Activated CD8-positive, alpha-beta memory T cell treated with anti-CD3 and anti-CD28 coated beads for 4 hours (primary cell): ENCODE data around the gene ARHGAP33.

ENCODE experiments used
- DNase-seq, 2 donors: peaks; one replicate each; pipeline ENCODE4 v3.0.0-alpha.2; 2020; ENCODE audit warnings: low read depth in 2 of 2

The ARHGAP33 gene

DNA sequence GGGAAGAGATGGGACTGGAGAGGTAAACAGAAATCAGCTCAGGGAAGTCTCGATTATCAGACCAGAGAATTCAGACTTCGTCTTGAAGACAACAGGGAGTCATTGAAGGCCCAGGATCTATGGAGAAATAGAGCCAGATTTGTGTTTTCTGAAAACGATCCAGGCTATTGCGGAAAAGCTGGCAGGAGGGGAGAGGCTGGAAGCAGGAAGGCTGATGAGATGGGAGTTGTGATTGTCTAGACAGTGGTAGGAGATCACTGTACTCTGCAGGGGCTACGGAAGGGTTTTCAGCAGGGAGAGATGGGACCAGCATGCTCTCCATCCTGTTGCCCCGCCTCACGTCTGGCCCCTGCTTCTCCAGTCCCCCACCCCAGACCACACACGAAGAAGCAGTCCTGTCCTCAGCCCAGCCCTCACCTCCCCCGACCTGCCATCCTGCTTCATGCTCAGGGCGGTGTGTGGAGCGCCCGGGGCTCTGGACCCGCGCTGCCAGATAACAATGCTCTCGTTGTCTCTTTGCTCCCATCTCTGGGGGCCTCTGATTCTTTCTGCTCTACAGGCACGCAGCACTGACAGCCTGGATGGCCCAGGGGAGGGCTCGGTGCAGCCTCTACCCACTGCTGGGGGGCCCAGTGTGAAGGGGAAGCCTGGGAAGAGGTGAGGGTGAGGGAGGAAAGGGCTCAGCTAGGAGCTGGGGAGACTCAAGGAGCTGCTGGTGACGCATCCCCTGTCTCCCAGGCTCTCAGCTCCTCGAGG is 1.9 kb downstream of the ARHGAP33 start:
- no peak for DNase-seq

GRCh38 chr19:35777961-35778360 is 2.6 kb downstream of the ARHGAP33 start:
- DNase-seq, result no peak

- DNase-seq, result no peak
These were observed 3.7 kb downstream of the ARHGAP33 start for GRCh38 chr19:35779033-35779432.

DNA sequence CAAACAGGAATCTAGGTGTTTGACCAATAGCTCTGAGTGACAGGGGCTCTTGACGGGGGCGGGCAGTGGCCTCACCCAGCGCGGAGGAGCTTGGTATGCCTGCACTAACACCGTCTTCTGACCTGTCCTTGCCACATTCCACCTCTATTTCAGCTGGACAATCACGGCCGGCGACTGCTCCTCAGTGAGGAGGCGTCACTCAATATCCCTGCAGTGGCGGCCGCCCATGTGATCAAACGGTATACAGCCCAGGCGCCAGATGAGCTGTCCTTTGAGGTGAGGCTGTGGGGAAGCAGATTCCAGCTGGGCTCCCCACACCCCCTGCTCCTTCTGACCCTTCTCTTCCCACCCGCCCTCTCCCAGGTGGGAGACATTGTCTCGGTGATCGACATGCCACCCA is 4.7 kb downstream of the ARHGAP33 start:
- no peak for DNase-seq

GRCh38 chr19:35780717-35781116 is 5.4 kb downstream of the ARHGAP33 start:
- no peak for DNase-seq

DNA sequence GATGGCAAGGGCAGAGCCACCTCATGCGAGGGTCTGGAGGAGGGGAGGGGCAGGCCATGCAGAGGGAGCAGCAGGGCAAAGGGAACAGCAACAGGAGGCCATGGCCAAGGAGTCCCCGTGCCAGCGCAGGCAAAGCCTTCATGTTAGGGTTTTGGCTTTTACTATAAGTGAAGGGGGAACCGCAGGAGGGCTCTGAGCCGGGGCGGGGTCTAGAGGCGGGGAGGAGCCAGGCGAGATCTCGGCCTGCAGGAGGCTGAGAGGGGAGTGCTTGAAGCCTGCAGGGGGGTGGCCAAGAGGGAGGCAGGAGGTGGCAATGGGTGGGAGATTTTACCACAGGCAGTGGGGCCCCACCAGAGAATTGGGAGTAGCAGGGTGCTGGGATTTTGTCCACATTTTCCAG is 6.3 kb downstream of the ARHGAP33 start:
- DNase-seq, result no peak

DNA sequence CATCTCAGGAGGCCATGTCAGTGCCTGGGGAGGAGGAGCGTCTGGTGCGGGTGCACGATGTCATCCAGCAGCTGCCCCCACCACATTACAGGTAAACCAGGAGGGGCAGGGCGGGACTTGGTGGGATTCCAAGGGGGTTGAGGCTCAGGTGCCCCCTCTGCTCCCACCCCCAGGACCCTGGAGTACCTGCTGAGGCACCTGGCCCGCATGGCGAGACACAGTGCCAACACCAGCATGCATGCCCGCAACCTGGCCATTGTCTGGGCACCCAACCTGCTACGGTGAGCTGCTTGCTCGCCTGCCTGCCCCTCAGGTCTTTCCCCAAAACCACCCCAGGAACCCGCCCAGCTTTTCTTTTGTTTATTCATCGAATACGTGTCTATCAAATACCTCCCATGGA is 7.2 kb downstream of the ARHGAP33 start:
- no peak for DNase-seq

GRCh38 chr19:35783469-35784434 is 8.4 kb downstream of the ARHGAP33 start:
- DNase-seq, result no peak

DNA sequence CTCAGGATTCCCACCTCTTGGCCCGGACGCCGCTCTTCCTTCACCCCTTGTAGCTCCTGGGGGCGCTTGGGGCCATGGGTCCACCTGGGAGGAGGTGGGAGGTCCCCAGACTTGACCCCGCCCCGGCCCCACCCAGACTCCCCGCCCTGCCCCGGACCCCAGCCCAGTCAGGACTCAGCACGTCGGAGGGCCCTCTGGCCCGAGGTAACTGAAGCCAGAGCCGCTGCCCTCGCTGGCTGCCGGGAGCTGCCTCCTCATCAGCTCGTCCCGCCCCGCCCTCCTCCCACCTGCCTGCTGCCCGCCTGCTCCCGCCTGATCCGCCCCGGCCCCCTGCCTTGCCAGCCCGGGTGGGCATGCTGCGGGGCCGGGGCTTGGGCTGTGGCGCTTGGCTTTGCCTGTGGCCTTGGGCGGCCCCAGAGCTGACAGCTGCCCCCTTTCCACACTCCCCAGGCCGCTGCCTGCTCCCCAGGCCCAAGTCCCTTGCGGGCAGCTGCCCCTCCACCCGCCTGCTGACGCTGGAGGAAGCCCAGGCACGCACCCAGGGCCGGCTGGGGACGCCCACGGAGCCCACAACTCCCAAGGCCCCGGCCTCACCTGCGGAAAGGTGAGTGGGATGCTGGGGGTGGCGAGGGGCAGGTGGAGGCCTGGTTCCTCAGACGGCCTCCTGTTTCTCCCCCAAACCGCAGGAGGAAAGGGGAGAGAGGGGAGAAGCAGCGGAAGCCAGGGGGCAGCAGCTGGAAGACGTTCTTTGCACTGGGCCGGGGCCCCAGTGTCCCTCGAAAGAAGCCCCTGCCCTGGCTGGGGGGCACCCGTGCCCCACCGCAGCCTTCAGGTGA is 9.4 kb downstream of the ARHGAP33 start:
- no peak for DNase-seq

DNA sequence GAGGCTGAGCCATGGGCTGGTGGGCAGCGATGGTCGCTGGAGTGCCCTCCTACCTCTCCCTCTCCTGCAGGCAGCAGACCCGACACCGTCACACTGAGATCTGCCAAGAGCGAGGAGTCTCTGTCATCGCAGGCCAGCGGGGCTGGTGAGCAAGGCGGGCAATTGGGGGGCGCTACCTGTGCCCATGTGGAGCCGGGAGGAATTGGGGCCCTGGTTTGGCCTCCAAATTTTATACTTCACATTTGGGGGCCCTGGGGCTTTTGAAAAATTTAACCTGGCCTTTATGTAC is 9.9 kb downstream of the ARHGAP33 start:
- no peak for DNase-seq

- DNase-seq, result no peak
These were observed 11.2 kb downstream of the ARHGAP33 start for GRCh38 chr19:35786299-35787160.

DNA sequence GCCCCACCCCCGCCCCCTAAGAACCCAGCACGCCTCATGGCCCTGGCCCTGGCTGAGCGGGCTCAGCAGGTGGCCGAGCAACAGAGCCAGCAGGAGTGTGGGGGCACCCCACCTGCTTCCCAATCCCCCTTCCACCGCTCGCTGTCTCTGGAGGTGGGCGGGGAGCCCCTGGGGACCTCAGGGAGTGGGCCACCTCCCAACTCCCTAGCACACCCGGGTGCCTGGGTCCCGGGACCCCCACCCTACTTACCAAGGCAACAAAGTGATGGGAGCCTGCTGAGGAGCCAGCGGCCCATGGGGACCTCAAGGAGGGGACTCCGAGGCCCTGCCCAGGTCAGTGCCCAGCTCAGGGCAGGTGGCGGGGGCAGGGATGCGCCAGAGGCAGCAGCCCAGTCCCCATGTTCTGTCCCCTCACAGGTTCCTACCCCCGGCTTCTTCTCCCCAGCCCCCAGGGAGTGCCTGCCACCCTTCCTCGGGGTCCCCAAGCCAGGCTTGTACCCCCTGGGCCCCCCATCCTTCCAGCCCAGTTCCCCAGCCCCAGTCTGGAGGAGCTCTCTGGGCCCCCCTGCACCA is 11.9 kb downstream of the ARHGAP33 start:
- DNase-seq, result no peak

DNA sequence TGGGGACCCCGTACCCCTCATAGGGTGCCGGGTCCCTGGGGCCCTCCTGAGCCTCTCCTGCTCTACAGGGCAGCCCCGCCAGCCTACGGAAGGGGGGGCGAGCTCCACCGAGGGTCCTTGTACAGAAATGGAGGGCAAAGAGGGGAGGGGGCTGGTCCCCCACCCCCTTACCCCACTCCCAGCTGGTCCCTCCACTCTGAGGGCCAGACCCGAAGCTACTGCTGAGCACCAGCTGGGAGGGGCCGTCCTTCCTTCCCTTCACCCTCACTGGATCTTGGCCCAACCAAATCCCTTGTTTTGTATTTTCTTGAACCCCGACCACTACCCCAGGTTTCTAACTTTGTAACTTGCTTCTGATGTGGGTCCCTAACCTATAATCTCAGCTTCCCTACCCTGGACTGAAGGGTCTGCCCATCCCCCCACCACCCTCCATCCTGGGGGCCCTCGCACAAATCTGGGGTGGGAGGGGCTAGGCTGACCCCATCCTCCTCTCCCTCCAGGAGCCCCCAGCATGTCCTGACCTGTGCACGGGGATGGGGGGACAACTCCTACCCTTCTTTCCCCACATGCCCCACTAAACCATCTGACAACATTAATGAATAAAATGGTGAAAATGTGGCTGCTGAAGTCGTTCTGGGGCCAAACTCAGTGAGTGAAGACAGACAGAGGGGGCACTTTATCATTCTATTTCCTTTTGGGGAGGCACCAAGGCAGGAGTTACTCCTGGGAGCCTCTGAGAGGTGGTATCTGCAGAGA is 13.0 kb downstream of the ARHGAP33 start:
- DNase-seq, result no peak

DNA sequence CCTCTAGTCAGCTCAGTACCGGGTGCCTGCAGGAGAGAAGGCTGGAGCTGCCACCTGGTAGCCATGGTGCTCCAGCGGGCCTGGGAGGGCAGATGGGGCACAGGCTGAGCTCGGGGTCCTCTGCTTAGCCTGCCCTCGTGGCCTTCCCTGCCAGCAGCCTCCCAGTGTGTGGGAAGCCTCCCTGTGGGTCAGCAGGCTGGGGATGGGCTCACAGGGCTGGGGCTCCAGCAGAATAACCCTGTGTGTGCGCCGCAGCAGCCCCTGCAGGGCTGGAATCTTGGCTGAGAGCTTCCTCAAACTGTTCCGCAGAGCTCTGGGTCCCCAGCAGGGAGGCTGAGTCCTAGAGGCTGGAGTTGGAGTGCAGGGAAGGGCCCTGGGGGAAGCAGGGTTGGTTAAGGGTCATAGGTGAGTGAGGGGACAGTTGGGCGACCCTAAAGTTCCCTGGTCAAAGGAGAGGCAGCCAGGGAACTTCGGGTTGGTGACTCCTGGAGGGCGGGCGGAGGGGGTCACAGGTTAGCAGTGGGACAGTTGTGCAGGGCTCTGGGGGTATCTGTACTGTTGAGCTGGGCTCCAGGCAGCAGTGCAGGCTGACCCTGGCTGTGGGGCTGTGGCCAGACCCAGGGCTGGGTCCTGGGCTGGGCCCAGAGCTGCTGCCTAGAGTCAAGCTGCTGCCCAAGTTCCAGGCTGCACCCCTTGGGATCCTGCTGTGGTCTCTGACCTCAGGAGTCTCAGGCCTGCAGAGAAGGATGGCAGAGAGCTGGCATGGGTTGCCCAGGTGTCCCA is 14.0 kb downstream of the ARHGAP33 start:
- no peak for DNase-seq

- DNase-seq, result no peak
These were observed 14.9 kb downstream of the ARHGAP33 start for GRCh38 chr19:35789978-35790944.

DNA sequence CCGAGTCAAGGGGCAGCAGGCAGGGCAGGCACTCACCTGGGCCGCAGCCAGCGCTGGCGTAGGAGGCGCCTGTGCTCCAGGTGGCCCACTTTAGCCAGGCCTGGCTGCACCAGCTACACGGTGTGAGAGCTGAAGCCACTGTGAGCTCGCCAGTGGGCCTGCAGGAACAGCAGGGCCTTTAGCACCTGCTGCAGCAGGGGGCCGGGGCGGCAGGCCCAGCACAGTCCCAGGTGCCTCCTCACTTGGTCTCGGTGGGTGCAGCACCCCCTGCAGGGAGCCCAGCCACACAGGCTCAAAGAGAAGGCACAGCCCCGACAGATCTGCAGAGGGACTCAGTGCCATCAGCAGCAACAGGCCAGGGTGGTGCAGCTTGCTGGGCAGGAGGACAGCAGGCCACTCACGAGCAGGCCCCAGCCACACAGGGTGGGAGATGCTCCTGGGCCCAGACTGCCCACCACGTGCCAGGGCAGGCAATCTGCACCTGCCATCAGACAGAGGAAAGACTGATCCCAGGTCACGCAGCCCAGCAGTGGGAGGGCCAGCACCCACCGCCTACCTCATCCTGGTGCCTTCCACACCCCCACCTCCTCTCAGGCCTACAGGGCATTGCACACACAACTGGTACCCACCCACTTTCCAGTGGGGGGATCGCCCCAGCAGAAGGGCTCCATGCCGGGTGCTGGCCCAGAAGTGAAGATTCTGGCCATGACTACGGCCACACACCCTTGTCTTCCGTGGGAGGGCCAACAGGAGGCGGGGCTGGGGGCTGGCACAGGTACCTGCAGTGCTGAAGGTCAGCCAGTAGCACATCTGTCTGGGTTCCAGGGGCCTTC is 15.8 kb downstream of the ARHGAP33 start:
- no peak for DNase-seq

DNA sequence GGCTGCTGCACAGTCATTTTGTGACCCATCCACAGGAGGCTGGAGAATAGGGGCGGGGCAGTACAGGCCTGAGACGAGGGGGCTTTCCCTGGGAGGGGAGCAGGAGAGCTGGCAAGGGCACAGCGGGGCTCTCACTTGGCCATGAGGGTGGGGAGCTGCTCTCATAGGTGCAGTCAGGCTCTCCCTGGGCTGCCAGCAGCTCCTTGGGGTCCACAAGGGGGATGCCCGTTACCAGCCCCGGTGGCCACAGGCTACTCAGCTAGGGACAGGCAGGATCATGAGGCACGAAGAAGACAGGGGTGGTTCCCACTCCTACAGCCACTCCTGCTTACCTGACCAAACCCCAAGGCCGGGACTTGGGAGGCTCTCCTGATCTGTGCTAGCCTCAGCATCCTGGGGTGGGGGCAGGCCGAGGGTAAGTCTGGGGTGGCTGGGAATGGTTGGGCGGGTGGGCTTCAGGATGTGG is 16.5 kb downstream of the ARHGAP33 start:
- no peak for DNase-seq
